Fibroblast of lung (primary cell): ENCODE data around the gene GRHL1.

Source experiments
- CTCF ChIP-seq, 2 donors: IDR thresholded peaks in 1 of 2; conservative IDR thresholded peaks in 1 of 2; 1 replicate in 1 of 2; 2 replicates in 1 of 2; pipeline ENCODE4 v1.5.1; 2011 to 2012; ENCODE audit warnings: low read length in 2 of 2, control low read depth in 1 of 2, inconsistent platforms in 1 of 2, low read depth in 1 of 2, mild to moderate bottlenecking in 1 of 2
- EZH2 ChIP-seq: IDR thresholded peaks from 2 replicates; pipeline ENCODE4 v1.5.1; 2012; ENCODE audit warnings: low read length, control low read depth, mild to moderate bottlenecking; ENCODE audit errors: missing control alignments

DNA sequence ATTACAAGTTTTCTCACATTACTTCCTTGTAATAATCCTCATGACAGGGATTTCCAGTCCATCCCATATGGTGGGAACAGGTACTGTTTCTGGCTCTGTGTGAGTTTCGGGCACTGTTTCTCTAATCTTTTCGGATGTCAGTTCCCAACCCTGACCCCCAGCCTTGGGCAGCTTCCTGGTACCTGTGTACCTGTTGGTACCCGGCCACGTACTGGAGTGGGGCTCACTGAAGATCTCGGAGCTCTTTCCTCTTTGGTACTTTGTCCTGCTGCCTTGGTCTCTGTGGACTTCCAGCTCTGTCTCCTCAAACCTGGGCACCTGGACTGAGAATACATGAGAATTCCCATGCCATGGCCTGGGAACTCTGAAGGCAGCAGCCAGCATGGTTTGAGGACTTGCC is 36.8 kb downstream of the GRHL1 start:
- no peak for TF ChIP-seq CTCF (conservative IDR thresholded peaks at IDR 0.05 in 1 of 2, IDR thresholded peaks at IDR 0.05 in 1 of 2; ENCODE audit: low read depth in 1 of 2, low read length in 2 of 2)
- TF ChIP-seq EZH2 = no peak
